Stimulated activated CD4-positive, alpha-beta T cell treated with anti-CD3 and anti-CD28 coated beads, Interleukin-15, amount 100 ng/mL, for 24 hours (primary cell): Measurements from ENCODE around the gene TRPV3.

Experiments used
- DNase-seq: peaks from one replicate; pipeline ENCODE4 v3.0.0-alpha.2; 2020

Gene TRPV3

DNA sequence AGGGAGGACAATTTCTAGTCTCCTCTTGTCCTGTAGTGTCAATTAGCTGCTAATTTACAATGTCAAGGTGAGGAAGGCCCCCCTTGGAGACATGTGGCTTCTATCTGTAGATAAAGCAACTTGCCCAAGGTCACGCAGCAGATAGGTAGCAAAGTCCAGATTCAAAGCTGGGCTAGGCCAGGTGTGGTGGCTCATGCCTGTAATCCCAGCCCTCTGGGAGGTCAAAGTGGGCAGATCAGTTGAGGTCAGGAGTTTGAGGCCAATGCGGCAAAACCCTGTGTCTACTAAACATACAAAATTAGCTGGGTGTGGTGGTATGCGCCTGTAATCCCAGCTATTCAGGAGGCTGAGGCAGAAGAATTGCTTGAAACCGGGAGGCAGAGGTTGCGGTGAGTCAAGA lies 11.1 kb downstream of the TRPV3 start:
- DNase-seq, result no peak

- no peak for DNase-seq
Measured at GRCh38 chr17:3545151-3545550, 12.5 kb downstream of the TRPV3 start.

DNA sequence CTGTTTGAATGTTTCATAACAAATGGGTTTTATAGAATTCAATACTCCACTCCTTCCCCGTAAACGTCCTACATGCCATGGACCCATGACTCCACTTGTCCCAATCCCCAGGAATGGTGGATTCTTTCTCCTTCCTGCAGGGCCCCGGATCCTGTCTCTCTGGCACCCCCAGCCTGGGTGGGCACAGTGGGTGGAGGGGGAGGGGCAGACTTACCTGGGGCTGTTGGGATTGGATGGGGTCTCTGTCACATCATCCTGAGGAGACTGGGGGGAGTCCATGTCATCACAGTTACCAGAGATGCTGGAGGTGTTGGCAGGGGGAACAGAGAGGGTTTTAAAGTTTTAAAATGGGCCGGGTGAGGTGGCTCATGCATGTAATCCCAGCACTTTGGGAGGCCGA lies 13.2 kb downstream of the TRPV3 start:
- DNase-seq, result no peak

DNA sequence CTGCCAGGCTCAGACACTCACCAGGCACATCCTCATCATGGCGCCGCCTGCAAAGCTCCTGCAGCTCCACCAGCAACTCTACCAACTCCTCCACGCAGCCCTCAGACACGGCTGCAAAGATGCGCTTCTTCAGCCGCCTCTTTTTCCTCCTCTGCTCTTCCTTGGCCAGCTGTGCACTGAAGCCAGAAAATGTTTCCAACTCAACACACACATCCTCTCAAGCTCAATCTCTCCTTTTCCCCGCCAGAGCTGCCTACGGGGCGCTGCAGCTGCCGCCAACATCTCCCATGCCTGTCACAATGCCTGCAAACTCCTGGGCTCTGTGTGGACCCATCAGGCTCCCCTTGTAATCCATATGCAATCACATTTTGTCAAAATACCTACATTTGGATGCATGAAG lies 14.2 kb downstream of the TRPV3 start:
- DNase-seq, result no peak

- no peak for DNase-seq
Measured at GRCh38 chr17:3542410-3543088, 15.1 kb downstream of the TRPV3 start.

DNA sequence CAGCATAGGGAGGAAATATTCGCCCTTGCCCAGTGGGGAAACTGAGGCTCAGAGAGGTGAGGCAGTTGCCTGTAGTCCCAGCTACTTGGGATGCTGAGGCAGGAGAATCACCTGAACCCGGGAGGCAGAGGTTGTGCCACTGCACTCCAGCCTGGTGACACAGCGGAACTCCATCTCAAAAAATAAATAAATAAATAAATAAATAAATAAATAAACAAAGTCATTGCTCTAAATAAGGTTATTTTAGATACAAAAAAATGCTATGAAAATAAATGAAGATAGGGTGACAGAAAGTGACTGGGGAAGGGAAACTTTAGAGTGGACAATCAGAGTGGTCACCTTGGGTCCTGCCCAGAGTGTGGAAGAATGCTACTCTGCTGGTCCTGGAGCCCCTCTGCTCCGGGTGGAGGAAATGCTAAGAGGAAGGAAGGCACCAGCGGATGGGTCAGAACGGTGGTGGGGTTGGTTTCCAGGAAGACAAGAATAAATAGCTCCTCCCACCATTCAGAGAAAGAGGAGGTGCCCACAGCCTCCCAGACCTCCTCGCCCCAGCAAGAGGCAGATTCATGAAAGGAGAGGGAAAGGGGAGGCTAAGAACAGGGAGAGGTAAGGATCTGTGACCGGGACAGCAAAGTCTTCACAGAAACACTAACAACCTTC lies 17.6 kb downstream of the TRPV3 start:
- no peak for DNase-seq

GRCh38 chr17:3536716-3537115 lies 20.9 kb downstream of the TRPV3 start:
- no peak for DNase-seq

- DNase-seq, result peak; percentile 75
Measured at GRCh38 chr17:3535253-3535995, 22.2 kb downstream of the TRPV3 start.

GRCh38 chr17:3534881-3535252 lies 22.7 kb downstream of the TRPV3 start:
- DNase-seq, result peak; percentile 35

GRCh38 chr17:3533752-3534151 lies 23.9 kb downstream of the TRPV3 start:
- no peak for DNase-seq

DNA sequence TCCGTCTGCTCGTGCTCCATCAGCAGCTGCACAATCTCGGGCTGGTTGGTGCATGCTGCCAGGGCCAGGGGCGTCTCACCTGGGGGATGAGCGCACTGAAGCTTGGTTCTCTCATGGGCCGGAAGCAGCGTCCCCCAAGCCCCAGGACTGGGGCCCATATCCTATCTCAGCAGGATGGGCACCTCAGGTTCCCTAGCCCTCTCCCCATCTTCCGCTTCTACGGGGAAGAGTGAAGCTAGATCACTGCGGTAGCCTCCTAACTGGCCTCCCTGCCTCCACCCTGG lies 24.8 kb downstream of the TRPV3 start:
- no peak for DNase-seq

GRCh38 chr17:3532106-3532858 lies 25.3 kb downstream of the TRPV3 start:
- no peak for DNase-seq

DNA sequence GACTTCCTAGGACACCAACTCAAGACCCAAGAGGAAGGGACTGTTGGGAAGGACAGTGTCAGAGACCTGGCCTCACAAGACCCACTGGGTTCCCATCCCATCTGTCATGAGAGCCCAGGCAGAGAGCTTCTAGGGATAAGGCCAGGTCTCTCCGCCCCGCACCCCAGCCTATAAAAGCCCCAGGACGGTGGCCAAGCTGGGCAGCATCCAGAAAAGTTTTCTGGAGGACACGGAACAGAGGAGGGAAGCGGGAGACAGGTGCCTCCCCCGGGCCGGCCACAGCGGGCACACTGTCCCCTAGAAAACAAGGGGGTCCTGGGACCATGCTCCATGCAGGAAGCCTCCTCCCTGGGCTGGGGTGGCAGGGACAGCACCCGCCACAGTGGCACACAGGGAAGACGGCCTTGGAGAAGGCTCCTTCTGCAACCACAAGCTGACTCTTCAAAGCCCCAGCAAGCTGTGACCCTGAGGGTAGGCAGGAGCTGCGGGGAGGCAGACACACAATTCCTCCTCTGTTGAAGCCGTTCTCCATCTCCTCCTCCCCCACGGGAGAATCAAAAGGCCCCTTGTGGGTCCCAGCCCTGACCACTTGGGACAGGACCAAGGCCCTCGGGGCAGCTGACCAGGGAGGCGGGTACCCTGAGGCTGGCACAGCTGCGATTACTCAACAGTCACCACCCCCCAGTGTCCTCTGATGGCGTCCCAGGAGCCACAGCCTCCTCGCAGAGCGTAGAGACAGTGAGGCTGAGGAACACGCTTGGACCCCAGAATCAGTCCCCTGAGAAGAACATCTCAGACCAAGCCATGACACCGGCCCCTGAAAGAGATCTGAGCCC lies 26.1 kb downstream of the TRPV3 start:
- no peak for DNase-seq

DNA sequence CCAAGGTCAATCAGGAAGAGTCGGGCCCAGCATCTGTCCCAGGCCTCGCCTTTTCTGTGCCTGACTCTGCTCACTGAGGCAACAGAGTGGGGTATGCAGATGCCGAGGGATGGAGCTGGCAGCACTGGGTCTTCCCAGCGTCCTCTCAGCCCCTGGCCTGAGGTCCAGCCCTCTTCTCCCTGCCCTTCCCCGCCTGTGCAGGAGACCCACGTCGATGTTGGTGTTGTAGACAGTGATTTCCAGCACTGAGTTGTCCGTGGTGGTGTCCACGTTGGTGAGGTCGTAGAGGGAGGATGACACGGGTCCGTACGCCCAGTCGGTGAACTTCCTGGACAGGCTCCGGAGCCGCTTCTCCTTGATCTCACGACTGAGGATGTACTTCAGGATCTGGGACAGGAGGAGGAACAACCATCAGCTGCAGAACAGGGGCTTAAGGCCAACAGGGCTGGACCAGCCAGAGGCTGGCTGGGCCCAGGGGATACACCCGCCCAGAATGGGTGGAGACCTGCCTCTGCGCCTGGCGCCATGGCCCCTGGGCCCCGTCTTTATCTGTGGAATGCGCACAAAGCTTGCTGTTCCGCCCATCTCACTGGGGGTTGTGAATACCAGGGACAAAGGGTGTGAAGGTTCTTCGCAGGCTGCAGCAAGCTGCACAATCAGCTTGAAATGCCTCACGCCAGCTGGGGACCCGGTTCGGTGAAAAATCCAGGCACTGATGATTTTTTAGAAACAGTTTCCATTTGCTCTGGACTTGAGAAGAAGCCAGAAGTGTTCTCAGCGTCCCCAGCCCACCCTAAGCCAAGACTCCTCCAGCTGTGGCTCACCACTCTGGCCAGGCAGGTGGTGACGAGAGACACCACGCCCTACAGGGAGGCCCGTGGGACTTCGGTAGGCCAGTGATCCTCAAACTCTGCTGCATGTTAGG lies 27.5 kb downstream of the TRPV3 start:
- DNase-seq, result no peak

DNA sequence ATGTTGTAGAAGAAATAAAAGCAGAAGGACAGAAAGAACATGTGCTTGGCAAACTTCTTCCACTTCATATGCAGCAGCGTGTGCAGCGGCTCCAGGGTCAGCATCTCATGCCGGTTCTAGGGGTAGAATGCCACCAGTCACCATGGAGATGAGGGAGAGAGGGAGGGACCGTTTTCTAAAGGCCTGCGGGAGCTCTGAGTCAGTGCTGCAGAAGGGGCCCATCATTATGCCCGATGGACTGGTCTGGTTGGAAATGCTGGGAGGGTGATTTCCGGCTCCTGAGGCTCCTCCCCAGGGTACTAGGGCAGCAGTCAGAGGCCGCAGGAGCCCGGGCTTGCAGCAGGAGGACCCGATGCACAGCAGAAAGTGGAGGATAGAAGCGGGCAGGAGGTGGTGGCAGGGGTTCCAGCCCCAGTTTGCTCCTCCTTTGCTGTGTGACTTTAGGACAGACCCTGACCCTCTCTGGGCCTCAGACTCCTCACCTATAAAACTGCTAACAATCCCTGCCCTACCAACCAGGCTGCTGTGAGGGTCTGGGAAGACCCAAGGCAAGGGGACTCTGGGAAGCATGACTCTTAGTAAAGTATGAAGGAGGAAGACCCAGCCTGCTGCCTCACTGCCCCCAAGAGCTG lies 28.6 kb downstream of the TRPV3 start:
- no peak for DNase-seq

DNA sequence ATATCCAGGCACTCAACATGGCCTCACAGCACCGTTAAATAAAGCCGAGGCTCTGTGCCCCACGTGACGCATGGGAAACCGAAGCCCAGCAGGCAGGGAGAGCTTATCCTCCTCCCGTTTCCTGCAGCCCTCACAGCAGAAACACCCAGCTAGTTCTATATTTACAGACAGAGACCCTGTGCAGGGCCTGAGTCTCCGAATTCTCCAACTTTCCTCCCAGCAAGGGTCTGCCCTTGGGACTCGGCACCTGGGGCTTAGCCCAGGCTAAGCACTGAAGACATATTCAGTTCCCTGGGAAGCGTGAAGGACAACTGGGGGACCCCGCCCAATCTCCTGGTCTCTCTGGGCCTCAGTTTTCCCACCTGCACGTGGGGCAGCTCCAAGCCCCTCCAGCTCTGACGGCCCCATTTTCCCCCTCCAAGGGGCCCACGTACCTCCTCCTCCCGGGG lies 29.2 kb downstream of the TRPV3 start:
- DNase-seq, result no peak

- DNase-seq, result no peak
Measured at GRCh38 chr17:3527896-3528295, 29.7 kb downstream of the TRPV3 start.

DNA sequence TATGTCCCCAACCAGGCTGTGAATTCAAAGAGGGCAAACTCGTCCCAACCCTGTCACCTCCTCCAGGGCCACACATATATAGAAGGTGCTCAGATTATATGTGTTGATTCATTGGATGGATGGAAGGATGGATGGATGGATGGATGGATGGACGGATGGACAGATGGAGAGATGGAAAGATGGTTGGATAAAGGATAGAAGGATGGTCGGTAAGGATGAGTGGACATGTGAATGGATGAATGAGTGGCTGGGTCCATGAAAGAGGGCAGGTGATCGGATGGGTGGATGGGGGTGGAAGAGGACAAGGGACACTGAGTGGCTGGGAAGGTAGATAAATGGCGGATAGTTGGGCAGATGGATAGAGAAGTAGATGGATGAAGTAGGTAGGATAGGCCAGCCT lies 30.1 kb downstream of the TRPV3 start:
- no peak for DNase-seq

- DNase-seq, result no peak
Measured at GRCh38 chr17:3526971-3527370, 30.6 kb downstream of the TRPV3 start.

GRCh38 chr17:3526491-3526890 lies 31.1 kb downstream of the TRPV3 start:
- no peak for DNase-seq

DNA sequence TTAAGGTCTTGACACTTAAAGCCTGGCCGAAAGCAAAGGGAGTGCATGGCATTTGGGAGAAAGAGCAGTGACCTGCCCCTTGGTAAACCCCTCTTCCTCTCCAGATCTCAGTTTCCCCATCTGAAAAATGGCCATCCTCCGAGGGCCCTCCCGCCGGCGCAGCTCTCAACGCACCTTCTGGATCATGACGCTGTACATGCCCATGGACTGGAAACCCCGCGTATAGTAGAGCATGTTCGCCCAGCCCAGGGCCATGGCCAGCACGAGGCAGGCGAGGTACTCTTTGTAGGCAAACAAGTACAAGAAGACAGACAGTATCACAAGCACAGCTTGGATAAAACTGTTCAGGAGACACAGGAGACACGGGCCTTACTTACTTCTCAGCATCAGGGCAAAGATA lies 33.6 kb downstream of the TRPV3 start:
- DNase-seq, result no peak
